Activated CD4-positive, alpha-beta T cell treated with anti-CD3 and anti-CD28 coated beads, Interleukin-2, amount 10 ng/mL, durations not matched to agents 7 days and 5 days (primary cell): ENCODE measurements around the gene PPP1R3F. TPM values are rescaled to one million over a fixed set of nuclear protein-coding genes. Genes with fewer than 3 reads are reported as not detected.

Source experiments
- CTCF ChIA-PET: fragments of 350-600 bp; sonication (Branson Sonifier 250); formaldehyde crosslinking; loops from one replicate; lab custom pipeline; 2021; ENCODE audit warnings: antibody characterized with exemption; lab: Charles Lee
- POLR2A ChIA-PET: fragments of 350-600 bp; sonication (Branson Sonifier 250); formaldehyde crosslinking; loops from one replicate; lab custom pipeline; 2021; ENCODE audit warnings: antibody characterized with exemption; lab: Charles Lee
- DNase-seq: peaks from one replicate; pipeline ENCODE4 v3.0.0-alpha.2; 2020
- H3K27ac Mint-ChIP-seq: one replicate; pipeline ENCODE4 v1.8.0; 2021; ENCODE audit warnings: mild to moderate bottlenecking, moderate library complexity, mixed read lengths
- H3K27me3 Mint-ChIP-seq: one replicate; pipeline ENCODE4 v1.8.0; 2021; ENCODE audit warnings: mixed read lengths
- H3K36me3 Mint-ChIP-seq: one replicate; pipeline ENCODE4 v1.8.0; 2021; ENCODE audit warnings: low read depth, mixed read lengths
- H3K4me1 Mint-ChIP-seq: one replicate; pipeline ENCODE4 v1.8.0; 2021; ENCODE audit warnings: mixed read lengths
- H3K4me3 Mint-ChIP-seq: one replicate; pipeline ENCODE4 v1.8.0; 2021; ENCODE audit warnings: mild to moderate bottlenecking, moderate library complexity, mixed read lengths
- H3K9me3 Mint-ChIP-seq: one replicate; pipeline ENCODE4 v1.8.0; 2021; ENCODE audit warnings: mixed read lengths
- total RNA-seq, 2 experiments: library from RNA; stranded (reverse); gene quantifications; one replicate each; pipeline ENCODE4 v1.2.3, GENCODE V29; 2021

The PPP1R3F gene
- total RNA-seq: 10 to 100 TPM; 11.2 to 12.3 TPM

GRCh38 chrX:49269767-49270248 lies at the start of gene PPP1R3F:
Gene PPP1R3F, plus strand, starts transcription at chrX:49269793. Its CDS starts 77 bp downstream, at chrX:49269870.
- Mint-ChIP-seq H3K4me3 (peak within 1 kb of the TSS; percentile 93), H3K9me3 (no peaks in the 10 kb centered on the region), H3K36me3 (peaks cover 24% of the 10 kb centered on the region), H3K27ac (peak within 1 kb of the TSS; percentile 100), H3K27me3 (no peaks in the 10 kb centered on the region), H3K4me1 (peaks cover 58% of the 10 kb centered on the region)
- ChIA-PET CTCF (interaction anchor here (1.3 to 1.4 kb wide), 2 partner anchors 52 to 77 kb away, joined by 3 to 4 read pairs; no protein-coding TSS in a partner anchor), POLR2A (no interaction called here)
- no peak for DNase-seq

- peaks cover 1% of the 10 kb centered on the region for H3K27me3 Mint-ChIP-seq
- ChIA-PET POLR2A (interaction anchor here (0.6 kb wide), 1 partner anchor 260 kb away, joined by 3 read pairs; no protein-coding TSS in a partner anchor), CTCF (interaction anchor here (0.7 to 2.0 kb wide), 2 partner anchors 9 to 758 kb away, joined by 3 to 7 read pairs; no protein-coding TSS in a partner anchor)
- H3K36me3 Mint-ChIP-seq: no peaks in the 10 kb centered on the region
- H3K9me3 Mint-ChIP-seq: no peaks in the 10 kb centered on the region
- DNase-seq: no peak
- H3K27ac Mint-ChIP-seq: no peak overlapping the region
- H3K4me3 Mint-ChIP-seq: no peak overlapping the region
- H3K4me1 Mint-ChIP-seq: peaks cover 3% of the 10 kb centered on the region
Measured at GRCh38 chrX:49220100-49220499, 49.5 kb upstream of the PPP1R3F start.

GRCh38 chrX:49221868-49222267 lies 47.7 kb upstream of the PPP1R3F start:
- ChIA-PET CTCF (interaction anchor here (0.6 kb wide), 1 partner anchor 14 kb away, joined by 3 read pairs; no protein-coding TSS in a partner anchor), POLR2A (no interaction called here)
- no peak for DNase-seq
- no peak overlapping the region for H3K4me3 Mint-ChIP-seq
- H3K36me3 Mint-ChIP-seq: no peaks in the 10 kb centered on the region
- H3K9me3 Mint-ChIP-seq: no peaks in the 10 kb centered on the region
- peaks cover 1% of the 10 kb centered on the region for H3K27me3 Mint-ChIP-seq
- H3K4me1 Mint-ChIP-seq: peaks cover 3% of the 10 kb centered on the region
- H3K27ac Mint-ChIP-seq: no peak overlapping the region

GRCh38 chrX:49225858-49226257 lies 43.7 kb upstream of the PPP1R3F start:
- H3K27ac Mint-ChIP-seq: no peak overlapping the region
- H3K36me3 Mint-ChIP-seq: no peaks in the 10 kb centered on the region
- peaks cover 10% of the 10 kb centered on the region for H3K4me1 Mint-ChIP-seq
- CTCF ChIA-PET: no interaction called here
- no peaks in the 10 kb centered on the region for H3K9me3 Mint-ChIP-seq
- DNase-seq: no peak
- peaks cover 1% of the 10 kb centered on the region for H3K27me3 Mint-ChIP-seq
- H3K4me3 Mint-ChIP-seq: no peak overlapping the region
- POLR2A ChIA-PET: no interaction called here

GRCh38 chrX:49226946-49227345 lies 42.6 kb upstream of the PPP1R3F start:
- peaks cover 20% of the 10 kb centered on the region for H3K4me1 Mint-ChIP-seq
- POLR2A ChIA-PET: no interaction called here
- H3K4me3 Mint-ChIP-seq: no peak overlapping the region

GRCh38 chrX:49227726-49228125 lies 41.9 kb upstream of the PPP1R3F start:
- no peak for DNase-seq
- no peak overlapping the region for H3K4me3 Mint-ChIP-seq
- peaks cover 1% of the 10 kb centered on the region for H3K27me3 Mint-ChIP-seq
- ChIA-PET CTCF (interaction anchor here (0.5 to 2.2 kb wide), 2 partner anchors 23 to 688 kb away, joined by 3 to 4 read pairs; partner anchors contain the start of gene TBC1D25), POLR2A (no interaction called here)
- H3K9me3 Mint-ChIP-seq: no peaks in the 10 kb centered on the region
- no peaks in the 10 kb centered on the region for H3K36me3 Mint-ChIP-seq
- H3K27ac Mint-ChIP-seq: no peak overlapping the region
- peaks cover 26% of the 10 kb centered on the region for H3K4me1 Mint-ChIP-seq

More at GRCh38 chrX:49226946-49227345, 42.6 kb upstream of the PPP1R3F start:
- CTCF ChIA-PET: no interaction called here
- no peak overlapping the region for H3K27ac Mint-ChIP-seq
- DNase-seq: no peak
- H3K36me3 Mint-ChIP-seq: no peaks in the 10 kb centered on the region
- H3K27me3 Mint-ChIP-seq: peaks cover 1% of the 10 kb centered on the region
- no peaks in the 10 kb centered on the region for H3K9me3 Mint-ChIP-seq

GRCh38 chrX:49228185-49228584 lies 41.4 kb upstream of the PPP1R3F start:
- Mint-ChIP-seq H3K36me3 (no peaks in the 10 kb centered on the region), H3K27ac (no peak overlapping the region), H3K4me1 (peaks cover 27% of the 10 kb centered on the region), H3K9me3 (no peaks in the 10 kb centered on the region), H3K27me3 (peaks cover 1% of the 10 kb centered on the region), H3K4me3 (no peak overlapping the region)
- ChIA-PET CTCF (interaction anchor here (0.5 to 2.3 kb wide), 3 partner anchors 8 to 689 kb away, joined by 3 to 7 read pairs (median 4); partner anchors contain the start of gene TBC1D25), POLR2A (no interaction called here)
- no peak for DNase-seq

GRCh38 chrX:49230500-49231232 lies 38.9 kb upstream of the PPP1R3F start:
- CTCF ChIA-PET: interaction anchor here (2.3 kb wide), 1 partner anchor 11 kb away, joined by 7 read pairs; no protein-coding TSS in a partner anchor
- POLR2A ChIA-PET: no interaction called here
- H3K27me3 Mint-ChIP-seq: no peaks in the 10 kb centered on the region

GRCh38 chrX:49231333-49232000 lies 38.1 kb upstream of the PPP1R3F start:
- POLR2A ChIA-PET: no interaction called here
- Mint-ChIP-seq H3K27ac (peak overlapping the region; percentile 90), H3K4me3 (no peak overlapping the region), H3K4me1 (peaks cover 35% of the 10 kb centered on the region), H3K9me3 (no peaks in the 10 kb centered on the region), H3K27me3 (no peaks in the 10 kb centered on the region), H3K36me3 (no peaks in the 10 kb centered on the region)
- no peak for DNase-seq
- CTCF ChIA-PET: no interaction called here

More at GRCh38 chrX:49230500-49231232, 38.9 kb upstream of the PPP1R3F start:
- H3K27ac Mint-ChIP-seq: peak overlapping the region; percentile 90
- H3K36me3 Mint-ChIP-seq: no peaks in the 10 kb centered on the region
- peak; percentile 61 for DNase-seq
- peak overlapping the region; percentile 65 for H3K4me3 Mint-ChIP-seq
- no peaks in the 10 kb centered on the region for H3K9me3 Mint-ChIP-seq
- peaks cover 31% of the 10 kb centered on the region for H3K4me1 Mint-ChIP-seq

- ChIA-PET CTCF (no interaction called here), POLR2A (no interaction called here)
- H3K27me3 Mint-ChIP-seq: no peaks in the 10 kb centered on the region
- DNase-seq: no peak
- no peak overlapping the region for H3K4me3 Mint-ChIP-seq
- peaks cover 46% of the 10 kb centered on the region for H3K4me1 Mint-ChIP-seq
- no peak overlapping the region for H3K27ac Mint-ChIP-seq
- H3K36me3 Mint-ChIP-seq: peaks cover 6% of the 10 kb centered on the region
- H3K9me3 Mint-ChIP-seq: no peaks in the 10 kb centered on the region
Measured at GRCh38 chrX:49232525-49232924, 37.1 kb upstream of the PPP1R3F start.

- CTCF ChIA-PET: no interaction called here
- Mint-ChIP-seq H3K4me3 (no peak within 1 kb of the TSS), H3K27ac (peak within 1 kb of the TSS; percentile 25)
Measured at GRCh38 chrX:49233176-49233575, 36.4 kb upstream of the PPP1R3F start, which contains the start of gene CACNA1F. Gene CACNA1F, minus strand, starts transcription at chrX:49233340. Its CDS starts 31 bp downstream, at chrX:49233309.

GRCh38 chrX:49233887-49234555 lies 35.6 kb upstream of the PPP1R3F start:
- Mint-ChIP-seq H3K4me3 (no peak overlapping the region), H3K27me3 (no peaks in the 10 kb centered on the region), H3K27ac (no peak overlapping the region), H3K9me3 (no peaks in the 10 kb centered on the region), H3K4me1 (peaks cover 46% of the 10 kb centered on the region), H3K36me3 (peaks cover 6% of the 10 kb centered on the region)
- ChIA-PET CTCF (no interaction called here), POLR2A (no interaction called here)
- no peak for DNase-seq

More at GRCh38 chrX:49233176-49233575, 36.4 kb upstream of the PPP1R3F start, which contains the start of gene CACNA1F:
- H3K4me1 Mint-ChIP-seq: peaks cover 46% of the 10 kb centered on the region
- peaks cover 6% of the 10 kb centered on the region for H3K36me3 Mint-ChIP-seq
- H3K9me3 Mint-ChIP-seq: no peaks in the 10 kb centered on the region
- no peak for DNase-seq
- no peaks in the 10 kb centered on the region for H3K27me3 Mint-ChIP-seq
- POLR2A ChIA-PET: no interaction called here
